Right ventricle myocardium superior (tissue), 1 donor: ENCODE results near the gene ZNF717. TPM values are rescaled to one million over a fixed set of nuclear protein-coding genes. Genes with fewer than 3 reads are reported as not detected.
"Not testable (repeated sequence)": the region's sequence is repeated elsewhere in the genome, so short reads cannot be mapped to it uniquely, and the experiment has no call there.

Experiments
- ATAC-seq: fragments of 200-7000 bp; cut with Tn5 transposase; one replicate; pipeline ENCODE4 v1.9.1; 2020; ENCODE audit warnings: mild to moderate bottlenecking; ENCODE audit not compliant: poor library complexity
- DNase-seq: peaks from one replicate; pipeline ENCODE4 v3.0.0-alpha.2; 2020
- intact Hi-C: fragments of 100-400 bp; cut with DNase I; formaldehyde crosslinking; loops from one replicate; pipeline ENCODE4 v1.11.2; 2022
- long read RNA-seq: library from polyadenylated mRNA; unstranded; transcript quantifications from one replicate; pipeline ENCODE4 v2.0.0, GENCODE V29; 2021
- total RNA-seq: library from RNA; stranded (reverse); fragmentation: NEBNext Ultra II Directional; extraction: Animal tissue kit (Norgen Biotek cat#: 25700); gene quantifications from one replicate; pipeline ENCODE4 v1.2.1, GENCODE V29; 2021
- donor health status: DM: no; HTN: yes; CAD: no; lungs with severe emphysema.

The ZNF717 gene
- total RNA-seq, result 7.0 TPM
- long read RNA-seq, result 0 reads

DNA sequence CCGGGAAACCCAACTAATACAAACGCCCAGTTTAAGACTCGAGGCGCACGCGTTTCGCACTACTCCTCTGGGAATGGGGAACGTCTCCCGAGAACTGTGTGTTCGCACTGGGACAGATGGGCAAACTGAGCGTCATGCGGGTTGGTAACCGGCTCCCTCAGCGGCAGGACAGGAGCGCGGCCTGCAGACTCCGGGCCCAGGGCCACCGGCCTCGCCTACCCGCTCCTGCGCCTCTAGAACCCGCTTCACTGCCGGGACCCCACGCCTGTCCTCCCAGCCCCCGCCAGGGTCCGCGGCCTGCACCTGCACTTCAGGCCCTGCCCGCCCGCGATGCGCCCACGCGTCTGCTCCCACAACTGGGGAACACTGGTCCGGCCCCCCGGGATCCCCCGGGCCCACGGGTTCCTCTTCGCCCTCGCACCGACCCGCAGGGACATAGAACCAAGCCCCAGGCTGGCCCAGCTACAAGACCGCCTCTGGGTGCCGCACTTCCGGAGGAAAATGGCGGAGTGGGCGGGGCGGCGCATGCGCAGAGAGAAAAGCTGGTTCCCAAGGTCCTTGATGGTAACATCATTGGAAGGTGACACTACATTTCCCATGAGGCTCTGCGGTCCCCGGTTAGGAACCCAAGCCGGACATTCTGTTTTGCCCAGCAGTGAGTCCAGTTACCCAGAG lies at the start of gene ZNF717:
TSS of gene ZNF717 (minus strand) at position 469 of the 675 bp plus-strand sequence. CDS start 2,187 bp downstream, outside the sequence.
- intact Hi-C loops, ATAC-seq: not testable (repeated sequence)
- peak; percentile 96 for DNase-seq

GRCh38 chr3:75831076-75831475 lies 45.7 kb upstream of the ZNF717 start:
- intact Hi-C loops, ATAC-seq, DNase-seq: not testable (repeated sequence)

DNA sequence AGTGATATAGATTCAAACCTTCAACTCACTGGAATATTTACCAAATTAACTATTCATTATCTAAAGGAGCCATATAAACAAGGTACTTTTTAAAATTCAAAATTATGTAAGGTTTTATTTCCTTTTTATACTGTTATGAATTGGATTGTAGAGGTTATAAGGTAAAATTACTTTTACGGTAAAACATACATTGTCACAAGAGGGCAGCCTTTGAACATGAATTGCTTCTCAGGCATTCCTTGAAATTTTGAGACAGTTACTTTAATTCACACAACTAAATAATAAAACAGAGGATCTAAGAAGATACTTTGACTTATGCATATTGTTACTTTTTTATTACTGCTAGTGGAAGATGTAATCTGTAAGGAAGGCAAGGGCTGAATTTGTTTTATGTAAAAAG lies 32.7 kb upstream of the ZNF717 start:
- intact Hi-C loops, ATAC-seq: not testable (repeated sequence)

DNA sequence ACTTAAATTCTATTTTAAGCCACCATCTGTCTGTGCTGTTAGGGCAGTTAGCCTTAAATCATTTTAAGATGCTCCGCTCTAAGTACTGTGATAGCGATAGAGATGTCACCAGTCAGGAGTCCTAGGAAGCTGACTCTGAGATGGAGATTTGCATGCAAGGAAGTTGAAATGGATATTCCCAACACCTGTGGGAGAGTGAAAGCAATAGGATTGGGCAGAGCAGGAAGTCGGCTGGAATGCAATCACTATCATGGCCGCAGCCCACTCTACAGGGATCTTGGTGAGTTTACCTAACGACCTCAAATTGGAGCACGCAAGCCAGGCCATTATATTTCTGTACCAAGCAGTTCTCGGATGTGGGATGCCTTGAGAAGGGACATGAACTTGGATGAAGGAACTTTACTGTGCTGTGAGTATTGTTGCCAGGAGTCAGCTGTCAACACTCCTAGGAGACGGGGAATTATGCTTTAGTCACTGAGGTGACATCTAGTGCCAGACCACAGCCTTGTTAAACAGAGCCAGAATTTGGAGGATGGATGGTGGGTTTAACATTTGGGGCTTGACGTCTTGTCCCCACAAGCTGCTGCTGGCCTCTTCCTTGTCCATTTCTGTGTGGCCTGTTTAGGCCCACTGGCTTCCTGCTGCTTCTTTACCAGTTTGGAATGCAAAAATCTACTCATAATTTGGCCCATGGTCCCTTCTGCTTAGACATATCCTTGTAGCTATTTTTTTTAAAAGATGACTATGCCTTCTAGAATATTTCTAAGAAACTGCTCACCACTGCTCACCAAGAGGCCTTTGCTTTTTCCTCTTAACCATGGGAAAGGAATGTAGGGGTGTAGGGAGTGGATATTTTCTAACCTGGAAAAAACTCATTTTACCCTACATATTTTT lies 31.2 kb upstream of the ZNF717 start:
- DNase-seq, ATAC-seq, intact Hi-C loops: not testable (repeated sequence)

More for the DNA sequence above, 32.7 kb upstream of the ZNF717 start:
- not testable (repeated sequence) for DNase-seq

DNA sequence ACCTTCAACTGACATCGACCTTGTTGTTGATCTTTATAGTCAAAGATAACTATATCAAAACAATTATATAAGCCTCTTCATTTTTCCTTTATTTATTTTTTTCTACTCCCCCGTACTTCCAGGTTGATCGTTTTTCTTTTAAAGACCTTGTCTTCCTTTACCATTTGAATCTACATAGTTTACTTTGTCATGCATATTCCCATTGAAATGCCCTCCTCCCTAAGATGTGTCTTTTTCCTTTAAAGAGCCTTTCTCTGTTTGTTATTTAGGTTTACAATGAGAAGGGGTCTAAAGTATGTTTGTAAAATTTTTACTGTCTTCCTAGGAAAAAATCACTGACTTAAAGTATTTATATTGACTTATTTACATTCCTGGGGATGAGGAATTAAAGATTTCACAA lies 29.4 kb upstream of the ZNF717 start:
- no peak for ATAC-seq
- intact Hi-C loops, result no loop called here
- no peak for DNase-seq

DNA sequence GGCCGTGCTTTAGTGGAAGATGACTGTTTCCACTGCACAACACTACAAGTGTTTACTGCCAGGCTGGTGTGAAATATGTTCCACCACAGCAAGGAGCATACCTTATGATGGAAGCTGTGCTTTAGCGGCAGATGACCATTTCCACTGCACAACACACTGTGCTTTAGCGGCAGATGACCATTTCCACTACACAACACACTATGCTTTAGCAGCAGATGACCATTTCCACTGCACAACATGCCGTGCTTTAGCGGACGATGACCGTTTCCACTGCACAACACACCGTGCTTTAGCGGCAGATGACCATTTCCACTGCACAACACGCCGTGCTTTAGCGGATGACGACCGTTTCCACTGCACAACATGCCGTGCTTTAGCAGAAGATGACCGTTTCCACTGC lies 2.8 kb downstream of the ZNF717 start:
- ATAC-seq, result no peak
- DNase-seq, result no peak
- intact Hi-C loops, result no loop called here

- no peak for DNase-seq
- intact Hi-C loops, result no loop called here
- ATAC-seq, result no peak
Measured at GRCh38 chr3:75781079-75781745, 4.1 kb downstream of the ZNF717 start.

DNA sequence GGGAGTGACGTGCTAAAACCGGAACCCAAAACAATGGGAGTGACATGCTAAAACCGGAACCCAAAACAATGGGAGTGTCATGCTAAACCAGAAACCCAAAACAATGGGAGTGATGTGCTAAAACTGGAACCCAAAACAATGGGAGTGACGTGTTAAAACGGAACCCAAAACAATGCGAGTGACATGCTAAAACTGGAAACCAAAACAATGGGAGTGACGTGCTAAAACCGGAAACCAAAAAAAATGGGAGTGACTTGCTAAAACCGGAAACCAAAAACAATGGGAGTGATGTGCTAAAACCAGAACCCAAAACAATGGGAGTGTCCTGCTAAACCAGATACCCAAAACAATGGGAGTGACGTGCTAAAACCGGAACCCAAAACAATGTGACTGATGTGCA lies 7.6 kb downstream of the ZNF717 start:
- DNase-seq, intact Hi-C loops, ATAC-seq: not testable (repeated sequence)

- DNase-seq, intact Hi-C loops, ATAC-seq: not testable (repeated sequence)
Measured at GRCh38 chr3:75771631-75772030, 13.7 kb downstream of the ZNF717 start.

DNA sequence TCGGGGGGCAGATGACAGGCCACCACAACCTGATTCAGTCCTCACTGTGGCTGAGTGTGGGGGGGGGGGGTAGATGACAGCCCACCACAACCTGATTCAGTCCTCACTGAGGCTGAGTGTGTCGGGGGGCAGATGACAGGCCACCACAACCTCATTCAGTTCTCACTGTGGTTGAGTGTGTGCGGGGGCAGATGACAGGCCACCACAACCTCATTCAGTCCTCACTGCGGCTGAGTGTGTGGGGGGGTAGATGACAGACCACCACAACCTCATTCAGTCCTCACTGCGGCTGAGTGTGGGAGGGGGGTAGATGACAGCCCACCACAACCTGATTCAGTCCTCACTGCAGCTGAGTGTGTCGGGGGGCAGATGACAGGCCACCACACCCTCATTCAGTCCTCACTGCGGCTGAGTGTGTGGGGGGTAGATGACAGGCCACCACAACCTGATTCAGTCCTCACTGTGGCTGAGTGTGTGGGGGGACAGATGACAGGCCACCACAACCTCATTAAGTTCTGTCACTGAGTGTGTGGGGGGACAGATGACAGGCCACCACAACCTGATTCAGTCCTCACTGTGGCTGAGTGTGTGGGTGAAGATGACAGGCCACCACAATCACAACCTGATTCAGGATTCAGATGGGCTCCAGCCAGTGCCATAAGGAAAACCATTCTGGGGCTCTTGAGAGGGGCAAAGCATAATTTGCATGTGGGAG lies 16.9 kb downstream of the ZNF717 start:
- ATAC-seq (no peak), DNase-seq (no peak)
- intact Hi-C loops, result no loop called here

- no peak for DNase-seq
- ATAC-seq, result no peak
- intact Hi-C loops, result no loop called here
Measured at GRCh38 chr3:75737831-75738493, 47.4 kb downstream of the ZNF717 start.

DNA sequence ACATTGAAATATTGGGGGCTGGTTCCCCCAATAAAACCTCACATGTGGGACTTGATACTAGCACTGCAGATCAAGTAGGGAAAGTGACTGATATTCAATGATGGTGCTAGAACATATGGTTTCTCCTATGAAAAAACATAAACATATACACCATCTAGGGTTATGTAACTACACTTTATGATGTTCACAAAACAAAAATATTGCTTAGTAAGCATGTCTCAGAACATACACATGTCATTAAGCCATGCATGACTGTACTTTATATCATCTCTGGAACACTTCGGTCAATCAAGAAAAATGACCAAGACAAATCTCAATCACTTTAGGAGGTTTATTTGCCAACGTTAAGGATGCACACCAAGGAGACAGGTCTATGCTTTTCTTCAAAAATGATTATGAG lies 57.4 kb downstream of the ZNF717 start:
- intact Hi-C loops, result no loop called here
- ATAC-seq (no peak), DNase-seq (no peak)

DNA sequence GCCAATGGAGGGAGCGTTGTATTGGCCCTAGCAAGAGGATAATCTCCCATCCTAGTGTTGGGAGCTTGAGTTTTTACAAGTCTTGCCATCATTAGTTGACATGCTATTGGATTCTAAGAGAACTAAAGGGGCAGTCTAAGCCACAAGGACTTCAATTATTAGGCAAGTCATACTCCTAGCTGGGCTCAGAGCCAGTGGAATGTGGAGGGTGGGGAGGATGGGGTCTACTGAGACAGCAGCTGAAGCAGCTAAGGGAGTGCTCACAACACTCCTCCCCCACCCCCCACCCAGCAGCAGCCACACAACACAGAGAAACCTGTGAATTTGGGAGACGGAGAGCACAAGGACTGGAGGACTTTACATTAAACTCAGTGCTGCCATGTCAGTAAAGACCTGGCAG lies 93.3 kb downstream of the ZNF717 start:
- intact Hi-C loops, result no loop called here
- no peak for ATAC-seq

DNA sequence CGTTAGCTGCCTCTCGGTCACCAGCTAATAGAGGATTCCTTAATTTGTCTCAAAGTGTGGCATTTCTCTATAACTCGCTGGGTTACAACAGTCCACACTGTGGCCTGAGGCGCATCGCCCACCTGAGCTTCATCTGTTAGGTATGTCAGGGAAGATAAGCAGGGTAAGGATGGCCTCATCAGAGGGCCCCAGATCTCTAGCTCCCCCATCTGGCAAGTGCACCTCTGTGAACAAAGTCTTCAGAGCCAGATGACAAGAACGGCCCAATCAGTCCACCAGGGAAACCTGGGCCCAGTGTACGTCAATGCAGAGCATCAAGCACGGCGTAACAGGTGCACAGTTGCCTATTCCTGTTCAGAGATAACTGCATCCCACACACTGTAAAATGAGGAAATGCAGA lies 98.0 kb downstream of the ZNF717 start:
- ATAC-seq (no peak), DNase-seq (no peak)
- intact Hi-C loops, result no loop called here

More for the DNA sequence above, 93.3 kb downstream of the ZNF717 start:
- DNase-seq, result no peak
